Midbrain (tissue), 1 donor: ENCODE results near the gene SQOR.
"Not testable (repeated sequence)": the region's sequence is repeated elsewhere in the genome, so short reads cannot be mapped to it uniquely, and the experiment has no call there.

Experiments used
- DNase-seq: peaks from one replicate; lab custom pipeline; 2025; lab: John Stamatoyannopoulos, UW

Gene SQOR

GRCh38 chr15:45631776-45632175, 3.1 kb upstream of the SQOR start:
- no peak for DNase-seq

GRCh38 chr15:45635191-45635638, 386 bp downstream of the SQOR start:
- DNase-seq: peak; percentile 17

GRCh38 chr15:45635763-45636292, 999 bp downstream of the SQOR start:
- no peak for DNase-seq

- no peak for DNase-seq
Observed at GRCh38 chr15:45637141-45637540, 2.3 kb downstream of the SQOR start.

- peak; percentile 32 for DNase-seq
Observed at GRCh38 chr15:45637552-45638033, 2.8 kb downstream of the SQOR start.

- no peak for DNase-seq
Observed at GRCh38 chr15:45640616-45641015, 5.8 kb downstream of the SQOR start.

- DNase-seq: no peak
Observed at GRCh38 chr15:45641374-45641781, 6.5 kb downstream of the SQOR start.

- DNase-seq: no peak
Observed at GRCh38 chr15:45641999-45642932, 7.4 kb downstream of the SQOR start.

- no peak for DNase-seq
Observed at GRCh38 chr15:45644437-45644836, 9.6 kb downstream of the SQOR start.

GRCh38 chr15:45645026-45645980, 10.5 kb downstream of the SQOR start:
- no peak for DNase-seq

GRCh38 chr15:45646220-45646619, 11.4 kb downstream of the SQOR start:
- DNase-seq: no peak

- DNase-seq: no peak
Observed at GRCh38 chr15:45647828-45648227, 13.0 kb downstream of the SQOR start.

GRCh38 chr15:45648521-45649200, 13.8 kb downstream of the SQOR start:
- DNase-seq: no peak

GRCh38 chr15:45650007-45650406, 15.2 kb downstream of the SQOR start:
- DNase-seq: not testable (repeated sequence)

GRCh38 chr15:45650889-45651525, 16.2 kb downstream of the SQOR start:
- DNase-seq: no peak

GRCh38 chr15:45653702-45654424, 19.0 kb downstream of the SQOR start:
- DNase-seq: no peak

- no peak for DNase-seq
Observed at GRCh38 chr15:45654749-45655148, 19.9 kb downstream of the SQOR start.

GRCh38 chr15:45657254-45657653, 22.4 kb downstream of the SQOR start:
- no peak for DNase-seq

GRCh38 chr15:45657764-45658545, 23.1 kb downstream of the SQOR start:
- DNase-seq: no peak
